Measurements from ENCODE around the gene IL1B. TPM values are rescaled to one million over a fixed set of nuclear protein-coding genes. Genes with fewer than 3 reads are reported as not detected.

Gene IL1B
- total RNA-seq, 2 experiments from 2014 or later: 0.48 TPM; not detected in 1

DNA sequence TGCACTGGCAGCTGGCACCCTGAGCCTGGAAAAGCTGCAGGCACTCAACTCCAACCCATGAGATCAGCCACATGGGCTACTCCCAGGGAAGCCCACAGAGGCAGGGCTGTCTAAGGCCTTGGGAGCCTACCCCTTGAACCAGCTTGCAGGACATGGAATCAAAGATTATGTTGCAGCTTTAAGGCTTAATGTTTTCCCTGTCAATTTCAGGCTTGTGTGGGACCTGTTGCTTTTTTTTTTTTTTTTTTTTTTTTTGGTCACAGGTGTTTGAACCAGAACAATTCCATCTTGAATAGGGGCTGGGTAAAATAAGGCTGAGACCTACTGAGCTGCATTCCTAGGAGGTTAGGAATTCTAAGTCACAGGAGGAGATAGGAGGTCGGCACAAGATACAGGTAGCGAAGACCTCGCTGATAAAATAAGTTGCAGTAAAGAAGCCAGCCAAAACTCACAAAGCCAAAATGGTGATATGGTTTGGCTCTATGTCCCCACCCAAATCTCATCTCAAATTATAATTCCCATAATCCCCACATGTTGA, 44.8 kb downstream of the IL1B start:
- POLR2A ChIA-PET: no interaction called here
- Mint-ChIP-seq H3K27me3 (no peaks in the 10 kb centered on the region), H3K9me3 (peaks cover 26% of the 10 kb centered on the region), H3K27ac (no peak overlapping the region), H3K4me1 (peaks cover 48% of the 10 kb centered on the region), H3K4me3 (no peak overlapping the region), H3K36me3 (ENCODE audit: low read depth) (peaks cover 30% of the 10 kb centered on the region)
- no peak for DNase-seq
- CTCF ChIA-PET: interaction anchor here (0.7 kb wide), 2 partner anchors 42 to 80 kb away, joined by 4 read pairs; no protein-coding TSS in a partner anchor

DNA sequence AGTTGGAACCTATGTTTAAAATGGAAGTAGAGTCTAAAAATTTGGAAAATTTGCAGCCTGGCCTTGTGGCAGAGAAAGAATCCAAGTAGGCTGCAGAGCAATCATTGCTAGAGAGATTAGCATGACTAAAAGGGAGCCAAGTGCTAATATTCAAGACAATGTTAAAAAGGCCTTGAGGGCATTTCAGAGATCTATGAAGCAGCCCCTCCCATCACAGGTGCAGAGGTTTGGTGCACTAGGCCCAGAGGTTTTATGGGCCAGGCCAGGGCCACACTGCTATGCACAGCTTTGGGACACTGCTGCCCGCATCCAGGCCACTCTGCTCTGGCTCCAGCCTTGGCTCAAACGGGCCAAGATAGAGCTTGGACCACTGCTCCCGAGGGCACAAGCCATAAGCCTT, 45.6 kb downstream of the IL1B start:
- no peaks in the 10 kb centered on the region for H3K27me3 Mint-ChIP-seq
- H3K9me3 Mint-ChIP-seq: peaks cover 26% of the 10 kb centered on the region
- ChIA-PET POLR2A (no interaction called here), CTCF (interaction anchor here (0.7 kb wide), 2 partner anchors 41 to 79 kb away, joined by 4 read pairs; no protein-coding TSS in a partner anchor)
- H3K4me1 Mint-ChIP-seq: peaks cover 52% of the 10 kb centered on the region
- H3K36me3 Mint-ChIP-seq (ENCODE audit: low read depth): peaks cover 28% of the 10 kb centered on the region
- no peak overlapping the region for H3K27ac Mint-ChIP-seq
- no peak for DNase-seq
- no peak overlapping the region for H3K4me3 Mint-ChIP-seq

DNA sequence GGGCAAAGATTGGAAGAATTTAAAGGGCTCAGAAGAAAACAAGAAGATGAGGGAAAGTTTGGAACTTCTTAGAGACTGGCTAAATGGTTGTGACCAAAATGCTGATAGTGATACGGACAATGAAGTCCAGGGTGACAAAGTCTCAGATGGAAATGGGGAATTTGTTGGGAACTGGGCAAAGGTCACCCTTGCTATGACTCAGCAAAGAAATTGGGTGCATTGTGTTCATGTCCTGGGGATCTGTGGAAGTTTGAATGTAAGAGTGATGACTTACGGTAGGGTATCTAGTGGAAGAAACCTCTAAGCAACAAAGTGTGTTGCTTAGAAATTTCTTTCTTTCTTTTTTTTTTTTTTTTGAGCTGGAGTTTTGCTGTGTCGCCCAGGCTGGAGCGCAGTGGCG, 46.3 kb downstream of the IL1B start:
- peaks cover 23% of the 10 kb centered on the region for H3K9me3 Mint-ChIP-seq
- H3K27ac Mint-ChIP-seq: no peak overlapping the region
- POLR2A ChIA-PET: no interaction called here
- peaks cover 23% of the 10 kb centered on the region for H3K36me3 Mint-ChIP-seq (ENCODE audit: low read depth)
- peaks cover 48% of the 10 kb centered on the region for H3K4me1 Mint-ChIP-seq
- no peak overlapping the region for H3K4me3 Mint-ChIP-seq
- DNase-seq: no peak
- CTCF ChIA-PET: no interaction called here
- no peaks in the 10 kb centered on the region for H3K27me3 Mint-ChIP-seq

DNA sequence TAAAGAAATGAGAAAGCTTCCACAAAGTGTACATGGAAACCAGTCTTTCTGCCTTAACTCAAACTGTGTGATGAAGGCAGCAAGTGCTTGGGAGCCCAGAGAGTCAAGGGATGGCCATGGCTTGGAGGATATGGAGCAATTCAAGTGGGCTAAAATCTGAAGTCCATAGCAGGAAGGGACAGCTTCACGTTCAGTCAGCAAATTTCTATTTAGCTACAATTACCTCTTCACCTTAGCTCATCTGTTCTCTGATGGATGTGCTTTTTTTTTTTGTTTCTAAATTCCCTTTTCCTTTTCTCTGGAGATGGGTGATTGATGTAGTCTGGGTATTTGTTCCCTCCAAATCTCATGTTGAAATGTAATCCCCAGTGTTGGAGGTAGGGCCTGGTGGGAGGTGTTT, 47.4 kb downstream of the IL1B start:
- DNase-seq: no peak
- Mint-ChIP-seq H3K27me3 (no peaks in the 10 kb centered on the region), H3K9me3 (peaks cover 20% of the 10 kb centered on the region), H3K4me3 (no peak overlapping the region), H3K27ac (no peak overlapping the region), H3K4me1 (peaks cover 46% of the 10 kb centered on the region), H3K36me3 (ENCODE audit: low read depth) (peaks cover 18% of the 10 kb centered on the region)
- CTCF ChIA-PET: no interaction called here
- POLR2A ChIA-PET: interaction anchor here (0.6 kb wide), 1 partner anchor 45 kb away, joined by 3 read pairs; no protein-coding TSS in a partner anchor

DNA sequence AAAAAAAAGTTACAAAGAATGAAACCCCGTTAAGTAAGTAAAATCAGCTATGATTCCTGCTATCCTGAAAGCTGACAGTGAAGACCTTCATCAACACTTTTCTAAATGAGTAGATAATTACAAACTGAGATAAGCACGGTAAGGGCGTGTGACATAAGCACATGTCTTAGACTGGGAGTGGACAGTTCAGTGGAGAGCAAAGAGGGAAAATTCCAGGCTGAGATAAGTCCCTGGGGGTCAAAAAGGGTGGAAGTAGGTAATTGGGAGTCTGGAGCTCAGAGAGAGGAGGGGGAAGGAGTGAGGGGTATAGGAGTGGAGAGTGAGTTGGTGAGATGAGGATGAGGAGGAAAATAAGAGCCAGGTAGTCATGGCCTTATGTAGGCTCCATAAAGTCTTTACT, 47.9 kb downstream of the IL1B start:
- Mint-ChIP-seq H3K4me1 (peaks cover 46% of the 10 kb centered on the region), H3K27me3 (no peaks in the 10 kb centered on the region)
- DNase-seq: no peak

DNA sequence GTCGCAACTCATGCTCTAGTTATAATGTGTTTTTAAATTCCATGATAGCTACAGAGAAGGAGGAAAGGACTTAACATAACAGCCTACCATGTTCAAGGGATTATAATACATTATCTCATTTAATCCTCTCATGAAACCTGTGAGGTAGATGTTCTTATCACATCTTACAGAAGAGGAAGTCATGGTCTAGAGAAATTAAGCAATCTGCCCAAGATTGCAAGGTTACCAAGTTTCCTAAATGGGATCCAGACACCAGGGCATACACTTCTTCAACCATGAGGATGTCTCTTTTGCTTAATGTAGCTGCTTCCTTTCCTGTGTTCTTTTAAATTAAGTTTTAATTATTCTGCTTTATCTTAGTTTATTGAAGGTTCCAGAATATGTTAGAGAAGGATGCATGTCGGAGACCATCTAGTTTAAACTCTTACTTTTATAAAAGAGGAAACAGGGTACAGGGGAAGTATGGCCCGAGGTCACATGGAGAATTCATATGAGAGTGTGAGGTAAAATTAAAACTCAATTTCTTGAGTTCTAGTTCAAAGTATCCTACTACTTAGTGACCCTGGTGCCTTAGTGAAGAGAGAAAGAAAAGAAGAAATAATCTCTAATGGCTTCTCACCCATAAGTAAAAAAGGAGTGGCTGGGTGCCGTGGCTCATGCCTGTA, 48.7 kb downstream of the IL1B start:
- H3K4me1 Mint-ChIP-seq: peaks cover 43% of the 10 kb centered on the region
- H3K27me3 Mint-ChIP-seq: no peaks in the 10 kb centered on the region
- peaks cover 10% of the 10 kb centered on the region for H3K36me3 Mint-ChIP-seq (ENCODE audit: low read depth)
- no peak overlapping the region for H3K4me3 Mint-ChIP-seq
- POLR2A ChIA-PET: no interaction called here
- peaks cover 12% of the 10 kb centered on the region for H3K9me3 Mint-ChIP-seq
- DNase-seq: no peak
- CTCF ChIA-PET: interaction anchor here (1.2 kb wide), 1 partner anchor 98 kb away, joined by 3 read pairs; no protein-coding TSS in a partner anchor
- H3K27ac Mint-ChIP-seq: no peak overlapping the region

More for the DNA sequence above, 47.9 kb downstream of the IL1B start:
- Mint-ChIP-seq H3K9me3 (peaks cover 20% of the 10 kb centered on the region), H3K36me3 (ENCODE audit: low read depth) (peaks cover 18% of the 10 kb centered on the region), H3K27ac (no peak overlapping the region), H3K4me3 (no peak overlapping the region)
- ChIA-PET POLR2A (interaction anchor here (0.6 kb wide), 1 partner anchor 45 kb away, joined by 3 read pairs; no protein-coding TSS in a partner anchor), CTCF (no interaction called here)

DNA sequence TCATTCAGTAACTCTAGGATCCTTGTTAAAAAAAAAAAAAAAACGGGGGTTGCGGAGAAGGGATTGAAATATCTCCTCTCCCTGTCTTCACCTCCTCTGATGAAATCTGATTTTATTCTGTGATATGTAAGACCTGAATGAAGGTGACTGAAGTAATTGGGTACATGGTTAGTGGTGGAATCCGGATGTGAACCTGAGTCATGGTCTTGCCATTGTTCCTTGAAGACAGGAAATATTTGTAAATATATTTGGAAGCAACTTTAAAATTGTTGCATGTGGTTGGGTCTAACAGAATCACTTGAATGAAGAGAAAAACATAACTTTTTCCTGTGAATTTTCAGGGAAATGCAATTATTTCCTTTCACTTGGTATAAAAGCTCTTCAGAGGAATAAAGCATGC, 49.3 kb downstream of the IL1B start:
- H3K4me3 Mint-ChIP-seq: no peak overlapping the region
- peaks cover 8% of the 10 kb centered on the region for H3K9me3 Mint-ChIP-seq
- no peak for DNase-seq
- peaks cover 46% of the 10 kb centered on the region for H3K4me1 Mint-ChIP-seq
- no peaks in the 10 kb centered on the region for H3K27me3 Mint-ChIP-seq
- ChIA-PET POLR2A (interaction anchor here (1.4 kb wide), 1 partner anchor 23 kb away, joined by 4 read pairs; the partner anchor contains the start of gene CKAP2L), CTCF (interaction anchor here (0.9 to 1.2 kb wide), 2 partner anchors 98 to 155 kb away, joined by 3 to 4 read pairs; no protein-coding TSS in a partner anchor)
- peaks cover 11% of the 10 kb centered on the region for H3K36me3 Mint-ChIP-seq (ENCODE audit: low read depth)
- no peak overlapping the region for H3K27ac Mint-ChIP-seq

DNA sequence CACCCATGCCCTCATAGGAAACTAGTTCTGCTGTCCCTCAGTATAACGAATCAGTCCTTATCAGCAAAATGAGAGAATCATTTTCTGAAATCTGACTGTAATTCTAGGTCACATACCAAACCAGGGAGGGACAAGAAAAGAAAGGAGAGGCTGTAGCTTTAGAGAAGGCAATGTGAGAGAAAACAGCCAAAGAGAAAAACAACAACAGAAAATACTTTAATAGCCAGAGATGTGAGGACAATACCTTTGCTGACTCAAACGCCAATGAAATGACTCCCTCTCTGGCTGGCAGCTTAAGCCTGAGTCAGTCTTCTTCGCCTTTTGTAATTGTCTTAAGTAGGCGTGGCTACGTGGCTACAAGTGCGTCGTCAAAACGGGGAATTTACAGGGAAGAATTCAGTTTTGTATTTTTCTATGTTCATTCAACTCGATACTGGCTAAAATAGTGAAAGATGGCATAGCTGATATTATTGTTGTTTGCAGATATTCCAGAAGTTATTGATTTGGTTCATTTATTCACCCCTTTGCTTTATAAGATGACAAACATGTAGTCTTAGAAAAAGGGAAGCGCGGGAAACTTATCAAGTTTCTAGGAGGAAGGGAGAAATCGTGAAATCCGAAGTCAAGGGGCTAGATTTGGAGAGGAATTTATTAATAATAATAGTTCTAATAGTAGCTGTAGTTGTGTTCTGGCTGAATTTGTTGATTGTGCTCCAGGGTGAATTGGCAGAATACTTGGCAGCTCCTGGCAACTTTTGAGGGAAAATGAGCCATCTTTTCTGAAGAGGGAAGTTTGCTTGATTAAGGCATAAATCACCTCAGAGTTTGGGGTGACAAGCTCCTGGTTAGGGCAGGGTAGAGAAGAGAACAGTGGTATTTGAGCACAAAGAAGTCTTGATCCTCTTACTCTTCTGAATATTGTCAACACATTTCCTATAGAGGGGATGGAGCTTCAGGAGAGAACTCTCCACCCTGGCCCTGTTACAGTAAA, 52.1 kb downstream of the IL1B start, which contains the start of gene IL1A:
TSS of gene IL1A (minus strand) at position 295 of the 991 bp plus-strand sequence. CDS start 723 bp downstream, outside the sequence.
- Mint-ChIP-seq H3K4me1 (peaks cover 55% of the 10 kb centered on the region), H3K4me3 (peak within 1 kb of the TSS; percentile 48), H3K27ac (peak within 1 kb of the TSS; percentile 40), H3K36me3 (ENCODE audit: low read depth) (peaks cover 14% of the 10 kb centered on the region), H3K27me3 (no peaks in the 10 kb centered on the region), H3K9me3 (peaks cover 3% of the 10 kb centered on the region)
- CTCF ChIA-PET: interaction anchor here (0.8 to 1.1 kb wide), 3 partner anchors 31 to 98 kb away, joined by 3 read pairs; no protein-coding TSS in a partner anchor
- POLR2A ChIA-PET: interaction anchor here (1.8 kb wide), 2 partner anchors 12 to 21 kb away, joined by 5 to 8 read pairs; no protein-coding TSS in a partner anchor
- DNase-seq: no peak

DNA sequence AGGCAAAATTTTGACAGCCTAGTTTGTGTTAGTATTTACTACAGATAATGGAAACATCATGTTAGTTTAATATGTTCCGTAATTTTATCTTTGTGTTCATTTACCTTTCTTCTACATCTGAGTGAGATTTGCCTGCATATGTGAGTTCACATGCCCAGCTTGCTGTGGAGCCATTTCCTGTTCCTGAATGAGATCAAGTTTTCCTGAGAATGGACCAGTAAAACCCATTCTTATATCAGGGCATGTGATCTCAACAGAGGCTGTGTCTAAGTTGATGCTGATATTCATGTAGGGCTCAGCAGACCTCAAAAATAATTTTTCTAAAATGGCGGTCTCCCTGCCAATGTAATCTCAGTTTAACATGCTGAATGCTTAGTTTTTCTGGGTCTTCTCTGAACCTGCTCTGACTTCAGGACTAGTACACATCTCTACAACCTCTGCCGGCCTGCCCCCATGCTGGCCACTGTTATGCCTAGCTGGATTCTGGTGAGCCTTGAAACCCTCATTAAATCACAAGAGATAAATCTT, 53.3 kb downstream of the IL1B start:
- Mint-ChIP-seq H3K27me3 (no peaks in the 10 kb centered on the region), H3K9me3 (peaks cover 3% of the 10 kb centered on the region), H3K27ac (no peak overlapping the region), H3K4me3 (peak overlapping the region; percentile 48), H3K36me3 (ENCODE audit: low read depth) (peaks cover 19% of the 10 kb centered on the region), H3K4me1 (peaks cover 54% of the 10 kb centered on the region)
- CTCF ChIA-PET: interaction anchor here (1.0 to 1.6 kb wide), 2 partner anchors 99 to 159 kb away, joined by 3 to 4 read pairs; no protein-coding TSS in a partner anchor
- POLR2A ChIA-PET: interaction anchor here (1.6 to 1.8 kb wide), 3 partner anchors 13 to 20 kb away, joined by 3 to 8 read pairs (median 5); no protein-coding TSS in a partner anchor
- no peak for DNase-seq

DNA sequence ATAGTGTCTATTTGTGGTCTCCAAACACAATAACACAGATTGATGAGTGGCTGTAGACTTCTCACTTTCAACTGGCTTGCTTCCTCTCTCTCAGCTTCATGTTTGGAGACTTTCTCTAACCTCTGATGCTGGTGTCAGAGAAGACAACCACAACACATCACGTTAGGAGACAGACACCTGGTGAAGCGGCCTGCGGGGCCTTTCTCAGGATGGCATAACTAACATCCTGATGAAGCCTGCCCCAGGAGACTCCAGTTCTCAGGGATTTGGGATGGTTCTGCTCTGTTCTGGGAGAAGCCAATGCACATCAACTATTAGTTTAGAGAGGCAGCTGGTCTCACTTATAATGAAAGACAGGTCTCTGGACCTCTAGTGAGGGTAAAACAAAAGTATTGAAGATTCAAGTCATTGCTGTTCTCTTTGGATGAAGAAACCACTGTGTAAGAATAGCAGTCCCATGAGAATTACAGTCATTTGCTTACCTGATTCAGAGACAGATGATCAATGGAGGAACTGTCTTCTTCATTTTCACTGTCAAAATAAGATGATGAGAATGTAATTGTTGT, 54.3 kb downstream of the IL1B start:
- Mint-ChIP-seq H3K36me3 (ENCODE audit: low read depth) (peaks cover 29% of the 10 kb centered on the region), H3K27ac (no peak overlapping the region), H3K4me3 (no peak overlapping the region), H3K4me1 (peaks cover 55% of the 10 kb centered on the region), H3K27me3 (no peaks in the 10 kb centered on the region), H3K9me3 (peaks cover 3% of the 10 kb centered on the region)
- CTCF ChIA-PET: interaction anchor here (1.6 kb wide), 1 partner anchor 160 kb away, joined by 4 read pairs; no protein-coding TSS in a partner anchor
- no peak for DNase-seq
- POLR2A ChIA-PET: interaction anchor here (1.6 to 1.8 kb wide), 2 partner anchors 17 to 19 kb away, joined by 3 to 5 read pairs; no protein-coding TSS in a partner anchor
